Activated T-cell treated with anti-CD3 and anti-CD28 coated beads for 4 hours (primary cell): ENCODE data around the gene FOXJ1.

Experiments used
- DNase-seq: peaks from one replicate; pipeline ENCODE4 v3.0.0-alpha.2; 2020

FOXJ1 gene

GRCh38 chr17:76122431-76123190 lies 18.4 kb downstream of the FOXJ1 start:
- no peak for DNase-seq

GRCh38 chr17:76121932-76122430 lies 19.1 kb downstream of the FOXJ1 start:
- no peak for DNase-seq

DNA sequence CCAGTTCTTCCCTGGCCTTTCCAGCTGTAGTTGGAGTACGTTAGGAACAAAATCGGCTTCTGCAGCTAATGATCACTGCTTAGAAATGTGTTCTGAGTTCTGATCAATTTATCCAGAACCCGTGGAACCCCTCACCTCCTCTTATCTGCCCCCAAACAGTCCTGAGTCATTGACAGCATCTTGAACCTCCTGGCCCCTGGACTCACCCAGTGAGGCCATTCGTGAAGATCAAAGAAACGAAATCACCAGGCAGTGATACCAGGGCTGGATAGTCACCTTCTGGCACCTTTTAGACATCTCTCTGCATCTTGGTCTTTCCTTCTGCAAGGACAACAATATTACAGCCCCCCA lies 20.4 kb downstream of the FOXJ1 start:
- no peak for DNase-seq

- no peak for DNase-seq
These were observed 21.4 kb downstream of the FOXJ1 start for GRCh38 chr17:76119409-76120371.

DNA sequence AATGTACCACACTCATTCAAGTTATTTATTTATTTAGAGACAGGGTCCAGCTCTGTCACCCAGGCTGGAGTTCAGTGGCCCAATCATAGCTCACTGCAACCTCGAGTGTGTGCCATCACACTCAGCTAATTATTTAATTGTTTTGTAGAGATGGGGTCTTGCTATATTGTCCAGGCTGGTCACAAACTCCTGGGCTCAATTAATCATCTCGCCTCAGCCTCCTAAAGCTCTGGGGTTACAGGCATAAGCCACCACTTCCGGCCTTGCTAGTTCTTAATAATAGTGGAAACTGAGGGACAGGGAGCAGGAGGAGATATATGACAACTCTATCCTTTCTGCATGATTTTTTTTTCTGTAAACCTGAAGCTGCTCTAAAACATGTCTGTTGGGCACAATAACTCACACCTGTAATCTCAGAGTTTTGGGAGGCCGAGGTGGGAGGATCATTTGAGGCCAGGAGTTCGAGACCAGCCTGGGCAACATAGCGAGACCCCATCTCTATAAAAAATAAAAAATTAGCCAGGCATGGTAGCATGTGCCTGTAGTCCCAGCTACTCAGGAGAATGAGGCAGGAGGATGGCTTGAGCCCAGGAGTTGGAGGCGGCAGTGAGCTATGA lies 25.8 kb downstream of the FOXJ1 start:
- no peak for DNase-seq

GRCh38 chr17:76111956-76112355 lies 29.1 kb downstream of the FOXJ1 start:
- DNase-seq = no peak

GRCh38 chr17:76107509-76107908 lies 33.5 kb downstream of the FOXJ1 start:
- DNase-seq = no peak

DNA sequence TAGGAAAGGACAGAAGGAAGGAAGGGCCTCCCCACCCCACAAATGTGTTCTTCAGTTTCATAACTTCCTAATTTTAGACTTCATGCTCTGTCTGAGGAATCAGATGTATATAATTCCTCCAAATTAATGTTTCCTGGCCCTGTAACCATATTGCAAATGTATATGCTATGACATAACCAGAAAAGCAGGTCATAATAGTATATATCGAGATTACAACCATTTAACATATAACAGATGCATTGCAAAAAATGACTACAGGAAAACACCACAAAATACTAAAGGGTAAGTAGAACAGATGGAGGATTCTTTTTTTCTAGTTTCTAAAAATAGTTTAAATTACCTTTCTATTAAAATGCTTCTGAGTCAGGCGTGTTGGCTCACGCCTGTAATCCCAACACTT lies 34.3 kb downstream of the FOXJ1 start:
- DNase-seq = no peak

GRCh38 chr17:76104896-76105231 lies 36.2 kb downstream of the FOXJ1 start:
- DNase-seq = no peak

DNA sequence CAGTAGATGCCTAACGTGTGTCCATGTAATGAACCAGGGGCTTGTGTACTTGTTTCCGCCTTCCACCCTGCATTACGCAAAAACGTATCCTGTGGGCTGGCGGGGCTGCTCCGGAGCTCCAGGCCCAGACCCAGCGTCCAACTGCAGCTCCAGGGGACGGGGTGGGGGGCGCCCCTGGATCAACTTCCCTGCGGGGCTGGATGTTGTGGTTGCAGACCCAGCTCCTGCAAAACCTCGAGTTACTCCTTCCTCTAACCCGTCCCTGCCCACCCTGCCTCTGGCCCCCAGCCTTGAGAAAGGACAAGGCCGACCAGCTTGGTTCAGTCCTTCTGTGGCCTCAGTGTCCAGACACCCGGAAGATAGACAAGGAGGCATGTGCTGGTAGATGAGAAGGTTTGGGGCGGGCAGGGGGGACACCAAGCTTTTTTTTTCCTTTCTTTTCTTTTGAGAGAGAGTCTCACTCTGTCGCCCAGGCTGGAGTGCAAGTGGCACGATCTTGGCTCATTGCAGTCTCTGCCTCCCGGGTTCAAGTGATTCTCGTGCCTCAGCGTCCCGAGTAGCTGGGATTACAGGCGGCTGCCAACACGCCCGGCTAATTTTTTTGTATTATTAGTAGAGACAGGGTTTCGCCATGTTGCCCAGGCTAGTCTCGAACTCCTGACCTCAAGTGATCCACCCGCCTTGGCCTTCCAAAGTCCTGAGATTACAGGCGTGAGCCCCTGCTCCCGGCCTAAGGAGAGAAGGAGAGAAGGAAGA lies 36.7 kb downstream of the FOXJ1 start:
- no peak for DNase-seq

DNA sequence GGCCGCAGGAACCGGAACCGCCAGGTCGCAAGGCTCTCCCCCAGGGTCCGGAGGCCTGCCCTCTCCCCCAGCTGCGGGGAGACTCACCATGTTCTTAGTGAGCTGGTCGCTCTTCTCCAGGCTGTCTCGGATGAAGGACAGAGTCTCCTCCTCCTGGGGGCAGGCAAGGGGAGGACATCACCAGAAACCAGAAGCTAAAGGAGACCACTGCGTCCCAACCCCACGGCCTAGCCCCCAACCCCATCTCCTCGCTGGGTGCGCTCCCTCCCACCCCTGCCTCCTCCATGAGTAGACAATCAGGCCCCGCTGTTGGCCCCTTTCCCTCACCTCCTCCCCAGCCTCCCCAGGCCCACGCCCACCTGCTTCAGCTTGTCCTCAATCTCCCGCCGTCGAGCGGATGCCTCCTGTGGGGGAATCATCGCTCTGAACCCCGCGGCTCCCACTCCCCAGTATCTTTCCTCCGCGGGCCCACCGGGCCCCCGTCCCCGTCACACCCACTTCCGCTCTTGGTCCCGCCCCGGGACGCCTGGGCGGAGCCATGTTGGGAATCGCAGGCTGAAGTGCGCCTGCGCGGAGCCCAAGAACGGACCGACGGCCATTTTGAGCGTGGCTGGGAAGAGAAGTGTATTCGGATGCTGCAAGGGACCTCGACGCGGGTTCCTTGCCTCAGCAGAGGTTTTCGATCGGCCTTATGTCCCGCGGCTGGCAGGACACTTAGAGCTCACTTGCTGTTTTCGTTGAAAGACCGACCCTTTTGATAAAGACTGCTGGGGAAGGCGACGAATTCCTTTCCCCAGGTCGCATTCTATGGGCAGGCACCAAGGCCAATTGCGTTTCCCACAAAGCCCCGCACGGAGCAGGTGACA lies 37.5 kb downstream of the FOXJ1 start, which contains the start of gene EXOC7:
EXOC7 (minus strand) TSS at position 514 of the 866 bp plus-strand sequence; CDS start at position 419, 95 bp downstream.
- peak; percentile 91 for DNase-seq

DNA sequence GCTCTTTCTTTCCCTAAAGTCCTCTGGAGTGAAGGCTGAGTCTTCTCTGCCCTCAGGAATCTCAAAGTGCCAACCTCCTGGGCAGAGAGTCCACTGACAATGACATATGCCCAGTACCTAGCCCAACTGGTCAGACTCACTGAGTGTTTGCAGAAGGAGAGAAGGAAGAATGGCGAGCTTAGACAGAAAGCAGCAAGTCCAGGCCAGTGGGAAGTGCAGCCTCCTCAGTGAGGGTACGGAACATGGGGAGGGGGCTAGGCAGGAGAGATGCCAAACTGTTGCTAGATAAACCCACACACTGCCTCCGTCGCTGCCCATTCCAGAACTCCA lies 38.1 kb downstream of the FOXJ1 start:
- no peak for DNase-seq

DNA sequence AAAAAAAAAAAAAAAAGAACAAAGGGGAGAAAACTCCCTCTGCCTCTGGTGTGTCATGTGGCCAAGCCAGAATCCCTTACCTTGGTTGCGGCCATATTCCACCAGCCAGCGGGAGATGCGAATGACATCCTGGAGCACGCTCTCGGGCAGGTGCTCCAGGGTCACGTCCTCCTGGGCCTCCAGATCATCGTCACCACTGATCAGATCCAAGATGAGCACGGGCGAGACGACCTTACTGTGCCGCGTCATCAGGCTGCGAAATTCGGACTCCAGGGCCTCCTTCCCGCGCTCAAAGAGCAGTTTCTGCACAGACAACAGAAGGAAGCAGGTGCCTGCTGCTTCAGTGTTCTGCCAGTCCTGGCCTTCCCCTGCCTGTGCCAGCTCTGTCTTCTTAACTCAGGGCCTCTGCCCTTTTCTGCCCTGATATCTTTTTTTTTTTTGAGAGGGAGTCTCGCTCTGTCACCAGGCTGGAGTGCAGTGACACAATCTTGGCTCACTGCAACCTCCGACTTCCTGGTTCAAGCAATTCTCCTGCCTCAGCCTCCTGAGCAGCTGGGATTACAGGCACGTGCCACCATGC lies 43.2 kb downstream of the FOXJ1 start:
- DNase-seq = no peak

DNA sequence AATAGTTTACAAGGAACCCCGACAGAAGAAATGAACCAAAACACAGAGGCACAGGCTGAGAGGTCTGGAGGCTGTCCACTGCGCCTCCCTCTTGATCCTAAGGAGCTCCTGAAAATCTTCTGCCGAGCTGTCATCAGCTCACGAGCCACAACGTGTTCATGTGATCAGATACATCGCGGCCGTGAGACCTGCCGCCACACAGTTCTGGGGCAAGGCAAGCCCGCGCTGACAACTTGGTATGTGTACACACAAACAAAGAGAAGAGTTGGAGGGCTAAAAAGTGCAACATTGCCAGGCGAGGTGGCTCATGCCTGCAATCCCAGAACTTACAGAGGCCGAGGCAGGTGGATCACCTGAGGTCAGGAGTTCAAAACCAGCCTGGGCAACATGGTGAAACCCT lies 45.1 kb downstream of the FOXJ1 start:
- no peak for DNase-seq

DNA sequence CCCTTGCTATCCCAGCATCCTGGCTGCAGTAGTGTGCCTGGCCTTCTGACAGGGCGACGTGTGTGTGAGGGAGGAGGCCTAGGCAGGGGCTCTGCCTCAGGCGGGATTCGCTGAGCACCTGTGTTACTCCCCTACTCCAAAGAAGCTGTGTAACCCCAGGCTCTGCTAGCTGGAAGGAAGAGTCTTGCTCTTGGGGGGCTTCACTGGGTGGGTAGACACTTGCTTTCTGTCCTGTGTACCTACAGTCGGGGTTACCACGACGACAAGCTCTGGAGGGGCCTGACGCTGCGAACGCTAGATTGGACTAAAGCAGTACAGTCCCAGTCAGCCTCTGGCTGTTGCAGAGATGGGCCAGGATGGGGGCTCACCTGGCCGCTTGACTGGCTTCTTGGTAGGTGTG lies 47.0 kb downstream of the FOXJ1 start:
- no peak for DNase-seq

DNA sequence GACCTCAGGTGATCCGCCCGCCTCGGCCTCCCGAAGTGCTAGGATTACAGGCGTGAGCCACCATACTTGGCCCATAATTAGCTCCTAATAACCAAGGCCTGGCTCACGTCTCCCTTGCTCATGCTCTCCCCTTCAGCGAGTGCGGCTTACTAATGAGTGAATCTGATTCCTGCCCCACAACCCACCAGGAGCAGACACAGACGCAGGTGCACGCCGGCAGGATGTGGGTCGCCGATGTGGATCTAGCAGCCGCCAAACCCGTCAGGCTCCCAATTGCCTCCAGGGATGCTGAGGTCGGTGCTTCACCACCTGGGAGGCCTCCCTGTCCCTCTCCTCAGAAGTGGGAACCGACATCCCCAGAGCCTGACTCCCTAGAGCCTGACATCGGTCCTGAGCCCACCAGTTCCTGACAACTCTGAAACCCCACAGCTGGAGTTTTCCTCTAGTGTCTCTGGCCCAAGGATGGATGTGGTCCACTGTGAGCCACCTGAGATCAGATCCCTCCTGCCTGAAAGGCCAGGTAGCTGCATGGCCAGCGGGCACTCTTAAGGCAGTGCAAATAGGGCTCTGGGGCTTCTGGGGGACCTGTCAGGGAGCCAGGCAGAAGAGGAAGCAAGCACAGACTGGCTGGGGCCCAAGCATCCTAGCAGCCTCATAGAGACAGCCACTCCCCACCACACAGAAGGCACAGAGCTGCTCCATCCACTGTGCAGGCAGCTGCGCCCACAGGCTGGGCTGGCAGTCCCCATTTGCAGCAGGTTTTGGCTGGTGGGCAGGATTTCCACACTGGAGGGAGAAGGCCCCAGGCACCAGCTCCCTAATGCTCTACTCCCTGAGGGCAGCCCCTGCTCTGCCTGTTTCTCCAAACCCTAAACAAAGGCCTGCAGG lies 48.3 kb downstream of the FOXJ1 start:
- DNase-seq = no peak

GRCh38 chr17:76091526-76092286 lies 49.3 kb downstream of the FOXJ1 start:
- DNase-seq = no peak

GRCh38 chr17:76090517-76091129 lies 50.4 kb downstream of the FOXJ1 start:
- no peak for DNase-seq
